Epithelial cell of esophagus (primary cell): Measurements from ENCODE around the gene TDP2.

Experiments
- DNase-seq: peaks from one replicate; pipeline ENCODE4 v3.0.0; 2010; ENCODE audit warnings: low read depth
- H3K4me3 ChIP-seq: 2 replicates; pipeline ENCODE4 v1.5.1; 2011; ENCODE audit warnings: mild to moderate bottlenecking, low read length, control low read depth
- CTCF ChIP-seq: IDR thresholded peaks from 2 replicates; pipeline ENCODE4 v1.5.1; 2011; ENCODE audit warnings: low read depth, mild to moderate bottlenecking, low read length, control low read depth, inconsistent platforms; ENCODE audit not compliant: insufficient read depth; ENCODE audit errors: missing control alignments

Gene TDP2

GRCh38 chr6:24692003-24692402 is 25.3 kb upstream of the TDP2 start:
- DNase-seq, result no peak
- no peak for TF ChIP-seq CTCF

GRCh38 chr6:24691550-24691949 is 24.9 kb upstream of the TDP2 start:
- no peak for TF ChIP-seq CTCF
- H3K4me3 ChIP-seq, result no peak overlapping the region
- DNase-seq, result no peak

More at GRCh38 chr6:24692003-24692402, 25.3 kb upstream of the TDP2 start:
- no peak overlapping the region for H3K4me3 ChIP-seq

GRCh38 chr6:24690593-24690992 is 23.9 kb upstream of the TDP2 start:
- TF ChIP-seq CTCF, result no peak
- no peak overlapping the region for H3K4me3 ChIP-seq
- no peak for DNase-seq

- TF ChIP-seq CTCF, result no peak
These were observed 23.3 kb upstream of the TDP2 start for GRCh38 chr6:24689964-24690363.

GRCh38 chr6:24686946-24687345 is 20.2 kb upstream of the TDP2 start:
- H3K4me3 ChIP-seq, result no peak overlapping the region
- no peak for TF ChIP-seq CTCF
- DNase-seq, result peak; percentile 5

More at GRCh38 chr6:24689964-24690363, 23.3 kb upstream of the TDP2 start:
- DNase-seq, result no peak
- H3K4me3 ChIP-seq, result no peak overlapping the region

GRCh38 chr6:24686408-24686807 is 19.7 kb upstream of the TDP2 start:
- H3K4me3 ChIP-seq, result no peak overlapping the region
- no peak for TF ChIP-seq CTCF
- no peak for DNase-seq

GRCh38 chr6:24683297-24684296 is 16.9 kb upstream of the TDP2 start:
- DNase-seq, result no peak
- H3K4me3 ChIP-seq, result no peak overlapping the region
- no peak for TF ChIP-seq CTCF
